HG02798 (cell line): ENCODE measurements around the gene ZNF486.
"Not testable (repeated sequence)": the region's sequence is repeated elsewhere in the genome, so short reads cannot be mapped to it uniquely, and the experiment has no call there.

Experiments used
- ATAC-seq: cut with Tn5 transposase; IDR thresholded peaks from one replicate; pipeline ENCODE4 v1.9.1; 2021; ENCODE audit warnings: mild to moderate bottlenecking; ENCODE audit not compliant: unreplicated experiment, poor library complexity

Gene ZNF486

DNA sequence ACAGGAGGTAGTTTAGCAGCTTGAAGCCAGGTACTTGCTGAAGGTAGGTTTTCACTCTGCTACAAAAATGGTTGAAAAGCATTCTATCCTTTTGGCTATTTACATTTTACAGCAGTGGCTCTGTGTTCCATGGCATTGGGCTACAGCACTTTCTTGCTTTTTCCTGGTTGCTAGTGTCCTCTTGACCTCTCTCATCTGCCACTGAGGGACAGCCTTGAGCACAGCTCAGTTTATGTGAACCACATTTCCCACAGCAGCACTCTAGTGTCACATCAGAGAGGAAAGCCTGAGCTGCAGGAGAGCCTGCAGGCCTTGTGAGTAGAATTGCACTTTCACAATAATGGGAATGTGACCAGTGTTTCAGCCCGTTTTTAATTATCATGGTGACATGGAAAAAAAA, 54.6 kb downstream of the ZNF486 start:
- not testable (repeated sequence) for ATAC-seq

DNA sequence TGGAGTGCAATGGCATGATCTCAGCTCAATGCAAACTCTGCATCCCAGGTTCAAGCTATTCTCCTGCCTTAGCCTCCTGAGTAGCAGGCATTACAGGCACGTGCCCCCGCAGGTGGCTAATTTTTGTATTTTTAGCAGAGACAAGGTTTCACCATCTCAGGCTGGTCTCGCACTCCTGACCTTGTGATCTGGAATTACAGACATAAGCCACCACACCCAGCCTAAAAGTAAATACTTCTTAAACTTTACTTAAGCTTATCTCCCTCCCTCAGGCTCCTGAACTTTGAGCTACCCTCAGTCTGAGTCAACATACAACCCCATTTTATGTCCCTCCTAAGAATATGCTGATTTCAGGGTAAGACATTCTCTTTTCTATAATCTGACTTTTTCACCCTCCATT, 66.1 kb downstream of the ZNF486 start:
- no peak for ATAC-seq

DNA sequence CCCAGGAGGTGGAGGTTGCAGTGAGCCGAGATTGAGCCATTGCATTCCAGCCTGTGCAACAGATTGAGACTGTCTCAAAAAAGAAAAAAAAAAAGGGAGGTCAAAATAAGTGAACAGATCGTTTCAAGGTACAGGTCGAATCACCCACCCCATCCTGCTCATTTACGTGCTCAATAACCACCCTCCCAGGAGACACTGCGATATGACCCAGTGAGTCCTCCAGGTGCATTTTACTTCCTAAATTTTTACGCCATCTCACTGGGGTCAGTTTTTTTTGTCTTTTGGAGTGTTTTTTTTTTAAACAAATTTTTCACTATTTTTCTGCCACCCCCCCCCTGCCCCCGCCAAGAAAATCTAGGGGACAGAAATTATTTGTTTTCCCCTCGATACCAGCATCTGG, 68.1 kb downstream of the ZNF486 start:
- ATAC-seq, result no peak

- ATAC-seq, result peak; percentile 73
Observed at GRCh38 chr19:20237773-20238623, 71.0 kb downstream of the ZNF486 start.

DNA sequence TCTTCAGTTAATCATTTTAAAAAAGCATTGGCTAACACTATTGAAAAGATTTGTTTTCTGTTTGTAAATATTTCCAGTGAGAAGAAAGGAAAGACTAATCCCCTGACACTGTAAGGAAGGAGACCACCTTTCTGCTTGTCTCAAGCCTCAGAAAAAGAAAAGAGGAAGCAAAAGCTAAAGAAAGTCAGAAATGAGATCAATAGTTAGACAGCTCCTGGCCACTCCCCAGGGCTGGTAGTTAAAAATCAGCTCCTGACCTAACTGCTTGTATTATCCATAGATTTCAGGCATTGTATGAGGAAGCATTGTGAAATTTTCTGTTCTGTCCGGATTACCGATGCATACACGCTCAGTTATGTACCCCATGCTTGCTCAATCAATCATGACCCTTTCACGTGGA, 76.6 kb downstream of the ZNF486 start:
- ATAC-seq, result no peak

DNA sequence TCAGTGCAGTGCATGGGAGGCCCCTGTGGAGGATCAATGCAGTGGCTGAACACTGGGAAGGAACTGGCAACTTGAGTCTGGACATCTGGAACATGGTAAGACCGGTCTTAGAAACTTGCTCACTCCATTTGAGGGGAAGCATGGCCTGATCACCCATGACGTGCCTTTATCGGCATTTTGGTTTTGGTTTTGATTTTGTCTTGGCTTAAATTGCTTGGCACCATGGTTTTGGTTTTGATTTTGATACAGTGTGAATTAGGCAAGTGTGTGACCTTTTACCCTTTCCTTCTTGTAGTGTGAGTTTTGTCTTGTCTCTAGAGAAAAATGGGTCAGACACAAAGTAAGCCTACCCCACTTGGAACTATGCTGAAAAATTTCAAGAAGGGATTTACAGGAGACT, 77.3 kb downstream of the ZNF486 start:
- no peak for ATAC-seq

GRCh38 chr19:20245309-20245708, 78.3 kb downstream of the ZNF486 start:
- ATAC-seq, result no peak

GRCh38 chr19:20247016-20247683, 80.1 kb downstream of the ZNF486 start:
- ATAC-seq, result no peak

- not testable (repeated sequence) for ATAC-seq
Observed at GRCh38 chr19:20248258-20248657, 81.2 kb downstream of the ZNF486 start.
